HL-60 (cell line): Measurements from ENCODE around the gene CLEC4M.

Source experiments
- POLR2AphosphoS5 ChIP-seq: IDR thresholded peaks from 2 replicates; pipeline ENCODE4 v1.6.1; 2012; ENCODE audit warnings: low read depth
- REST ChIP-seq: IDR thresholded peaks from 2 replicates; pipeline ENCODE4 v1.6.1; 2012; ENCODE audit warnings: low read depth; ENCODE audit not compliant: insufficient replicate concordance

GRCh38 chr19:7808108-7808507, 45.1 kb downstream of the CLEC4M start:
- TF ChIP-seq POLR2AphosphoS5 (no peak), REST (no peak)
